Heart right ventricle (tissue), 16 donors: ENCODE results near the gene CPVL. TPM values are rescaled to one million over a fixed set of nuclear protein-coding genes. Genes with fewer than 3 reads are reported as not detected.

Experiments
- ATAC-seq, 8 donors: fragments of 200-7000 bp; cut with Tn5 transposase; one replicate each; pipeline ENCODE4 v1.9.1; 2020; ENCODE audit warnings: mild to moderate bottlenecking in 8 of 8, moderate library complexity in 8 of 8, moderate number of reproducible peaks in 1 of 8
- DNase-seq, 2 donors: peaks; one replicate each; pipeline ENCODE4 v3.0.0-alpha.2; 2020
- H3K27ac ChIP-seq, 10 donors: fragments of 200-600 bp; sonication (generic) in 2 of 10; one replicate each; pipeline versions ENCODE4 v1.5.0 to v1.8.0; 2020 to 2022; ENCODE audit warnings: mild to moderate bottlenecking in 3 of 10
- H3K27me3 ChIP-seq, 7 donors: fragments of 200-600 bp; one replicate each; pipeline ENCODE4 v1.8.0; 2021 to 2022; ENCODE audit warnings: mild to moderate bottlenecking in 2 of 7
- H3K36me3 ChIP-seq, 9 donors: fragments of 200-600 bp; sonication (generic) in 1 of 9; one replicate each; pipeline versions ENCODE4 v1.5.0 to v1.8.0; 2020 to 2022; ENCODE audit warnings: mild to moderate bottlenecking in 2 of 9
- H3K4me1 ChIP-seq, 9 donors: fragments of 200-600 bp; sonication (generic) in 1 of 9; one replicate each; pipeline versions ENCODE4 v1.5.0 to v1.8.0; 2020 to 2022; ENCODE audit warnings: mild to moderate bottlenecking in 4 of 9
- H3K4me3 ChIP-seq, 10 donors: fragments of 200-600 bp; sonication (generic) in 2 of 10; one replicate each; pipeline versions ENCODE4 v1.5.0 to v1.8.0; 2020 to 2022; ENCODE audit warnings: mild to moderate bottlenecking in 7 of 10, moderate library complexity in 2 of 10
- H3K9me3 ChIP-seq, 11 donors: fragments of 200-600 bp in 10 of 11; sonication (generic) in 2 of 11; one replicate each; pipeline versions ENCODE4 v1.5.0 to v1.8.0; 2013 to 2022; ENCODE audit warnings: mild to moderate bottlenecking in 2 of 11, control low read depth in 1 of 11, moderate library complexity in 1 of 11
- WGBS, 2 donors: extraction: QIAGEN DNeasy Blood & Tissue Kit; methylation state at CpG; one replicate each; pipeline ENCODE4 v1.1.7; 2013; ENCODE audit warnings: inconsistent platforms in 1 of 2; 5-methylcytosine and 5-hydroxymethylcytosine counted together
- intact Hi-C, 10 donors: fragments of 100-400 bp; cut with DNase I; formaldehyde crosslinking; loops; one replicate each; pipeline versions ENCODE4 v1.11.1 to v1.14.2; 2022
- polyA plus RNA-seq, 2 donors: library from polyadenylated mRNA; stranded (reverse); fragments of 200-250 nt; gene quantifications; one replicate each; pipeline ENCODE4 v1.2.3, GENCODE V29; 2013
- total RNA-seq, 10 donors: library from RNA; stranded (reverse); fragmentation: NEBNext Ultra II Directional in 3 of 10; extraction: Animal tissue kit (Norgen Biotek cat#: 25700) in 3 of 10; gene quantifications; one replicate each; pipeline versions ENCODE4 v1.2.1 to v1.2.4, GENCODE V29; 2021 to 2023
- TF ChIP-seq, protein P1 (sequence below), 9 donors: fragments of 200-600 bp; sonication (generic) in 2 of 9; IDR thresholded peaks; one replicate each; pipeline versions ENCODE4 v1.5.0 to v1.8.0; 2021 to 2022; ENCODE audit warnings: antibody characterized with exemption in 9 of 9, mild to moderate bottlenecking in 5 of 9, moderate library complexity in 1 of 9
- donor health status: Arrhythmogenic right ventricular cardiomyopathy.
- donor health status: ischemic (EF 13 %, LVEDD 7.1; RV severe dilation, severe dysfunction).
- donor health status: healthy with polysubstance abuse.
- donor health status: DM: no; HTN: yes; CAD: no.
- donor health status: DM: no; HTN: no; CAD: no.
- donor health status: ischemic (EF 25% LVEDD 6.9; RV normal size, moderate dysfunction).
- donor health status: ischemic (EF 25% LVEDD 5.7; RV mildly dilated, moderate dysfunction).
- donor health status: healthy.
- donor health status: DM: yes; HTN: yes; CAD: no.
- donor health status: Ischemic cardiomyopathy.
- donor health status: ischemic (EF 35%, LVEDD 5.7; RV mildly dilated, moderate dysfunction).
- donor health status: nonischemic (EF 11% LVEDD 7.7; RV severe dilation, severe dysfunction).
- donor health status: DM: yes; HTN: yes; CAD: no.
- donor health status: PGD.
- donor health status: ischemic (EF 29% LVEDD 5.4; RV normal size, mild dysfunction).
- donor health status: nonischemic (EF 23%, LVEDD 6.1; RV moderate dilation, normal function).

CPVL gene
- total and polyA plus RNA-seq, 12 donors: 49.4 to 215 (median 93.0) TPM

DNA sequence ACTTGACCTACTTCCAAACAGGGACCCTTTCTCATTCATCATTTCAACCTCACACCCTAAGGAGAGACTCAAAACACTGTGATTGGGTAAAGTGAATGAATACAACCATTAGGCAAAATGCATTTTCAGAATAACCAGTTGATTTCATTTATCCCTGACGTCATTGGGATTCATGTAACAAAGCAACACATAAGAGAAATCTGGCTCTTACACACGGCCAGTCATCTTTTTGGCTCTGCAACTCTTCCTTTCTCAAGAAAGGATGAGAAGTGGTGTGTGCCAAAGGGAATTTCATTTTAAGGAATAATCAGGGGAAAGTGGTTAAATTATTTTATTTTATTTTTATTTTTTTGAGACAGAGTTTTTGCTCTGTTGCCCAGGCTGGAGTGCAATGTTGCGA is 83.1 kb downstream of the CPVL start:
- no peak for DNase-seq
- no peak overlapping the region for H3K27ac ChIP-seq
- ATAC-seq: peak in 1 of 8 donors; percentile 22
- intact Hi-C loops: no loop called here
- TF ChIP-seq, protein P1, sequence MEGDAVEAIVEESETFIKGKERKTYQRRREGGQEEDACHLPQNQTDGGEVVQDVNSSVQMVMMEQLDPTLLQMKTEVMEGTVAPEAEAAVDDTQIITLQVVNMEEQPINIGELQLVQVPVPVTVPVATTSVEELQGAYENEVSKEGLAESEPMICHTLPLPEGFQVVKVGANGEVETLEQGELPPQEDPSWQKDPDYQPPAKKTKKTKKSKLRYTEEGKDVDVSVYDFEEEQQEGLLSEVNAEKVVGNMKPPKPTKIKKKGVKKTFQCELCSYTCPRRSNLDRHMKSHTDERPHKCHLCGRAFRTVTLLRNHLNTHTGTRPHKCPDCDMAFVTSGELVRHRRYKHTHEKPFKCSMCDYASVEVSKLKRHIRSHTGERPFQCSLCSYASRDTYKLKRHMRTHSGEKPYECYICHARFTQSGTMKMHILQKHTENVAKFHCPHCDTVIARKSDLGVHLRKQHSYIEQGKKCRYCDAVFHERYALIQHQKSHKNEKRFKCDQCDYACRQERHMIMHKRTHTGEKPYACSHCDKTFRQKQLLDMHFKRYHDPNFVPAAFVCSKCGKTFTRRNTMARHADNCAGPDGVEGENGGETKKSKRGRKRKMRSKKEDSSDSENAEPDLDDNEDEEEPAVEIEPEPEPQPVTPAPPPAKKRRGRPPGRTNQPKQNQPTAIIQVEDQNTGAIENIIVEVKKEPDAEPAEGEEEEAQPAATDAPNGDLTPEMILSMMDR (IDR thresholded peaks at IDR 0.05): no peak
- no peaks in the 10 kb centered on the region for H3K27me3 ChIP-seq
- H3K9me3 ChIP-seq: peaks cover 0 to 10% (median 0%) of the 10 kb centered on the region in 11 donors
- H3K36me3 ChIP-seq: peaks cover 0 to 18% (median 0%) of the 10 kb centered on the region in 9 donors
- peaks cover 0 to 9% (median 0%) of the 10 kb centered on the region in 9 donors for H3K4me1 ChIP-seq
- no peak overlapping the region for H3K4me3 ChIP-seq
- 73 to 85% methylated on average over 3 of the region's 3 CpGs for WGBS, 2 donors

DNA sequence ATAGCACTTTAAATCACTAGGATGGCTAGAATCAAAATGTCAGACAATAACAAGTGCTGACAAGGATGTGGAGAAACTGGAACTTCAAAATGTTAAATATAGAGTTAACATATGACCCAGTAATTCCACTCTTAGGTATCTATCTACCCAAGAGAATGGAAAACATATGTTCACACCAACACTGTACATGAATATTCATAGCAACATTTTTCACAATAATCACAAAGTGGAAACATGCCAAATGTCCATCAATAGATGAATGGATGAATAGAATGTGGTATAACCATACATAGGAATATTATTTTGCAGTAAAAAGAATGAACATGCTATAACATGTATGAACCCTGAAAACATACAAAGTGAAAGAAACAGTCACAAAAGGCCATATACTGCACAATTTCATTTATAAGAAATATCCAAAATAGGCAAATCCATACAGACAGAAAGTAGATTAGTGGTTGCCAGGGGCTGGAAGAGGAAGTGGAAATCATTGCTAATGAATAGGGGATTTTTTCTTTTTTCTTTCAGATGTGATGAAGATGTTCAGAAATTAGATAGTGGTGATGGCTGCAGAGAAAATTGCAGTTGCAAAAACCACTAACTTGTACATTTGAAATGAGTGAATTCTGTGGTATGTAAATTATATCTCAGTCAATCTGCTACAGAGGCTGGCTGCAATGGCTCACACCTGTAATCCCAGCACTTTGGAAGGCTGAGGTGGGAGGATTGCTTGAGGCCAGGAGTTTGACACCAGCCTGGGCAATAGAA is 93.0 kb downstream of the CPVL start:
- TF ChIP-seq, protein P1 (IDR thresholded peaks at IDR 0.05): no peak
- H3K9me3 ChIP-seq: peaks cover 0 to 28% (median 0%) of the 10 kb centered on the region in 11 donors
- no peak overlapping the region for H3K4me3 ChIP-seq
- DNase-seq: no peak
- H3K27me3 ChIP-seq: no peaks in the 10 kb centered on the region
- H3K27ac ChIP-seq: no peak overlapping the region
- intact Hi-C loops: no loop called here
- no peak for ATAC-seq
- no peaks in the 10 kb centered on the region for H3K4me1 ChIP-seq
- no peaks in the 10 kb centered on the region for H3K36me3 ChIP-seq

- 97 to 100% methylated on average over 2 of the region's 2 CpGs for WGBS, 2 donors
Observed at GRCh38 chr7:29046978-29047377, 99.4 kb downstream of the CPVL start.

DNA sequence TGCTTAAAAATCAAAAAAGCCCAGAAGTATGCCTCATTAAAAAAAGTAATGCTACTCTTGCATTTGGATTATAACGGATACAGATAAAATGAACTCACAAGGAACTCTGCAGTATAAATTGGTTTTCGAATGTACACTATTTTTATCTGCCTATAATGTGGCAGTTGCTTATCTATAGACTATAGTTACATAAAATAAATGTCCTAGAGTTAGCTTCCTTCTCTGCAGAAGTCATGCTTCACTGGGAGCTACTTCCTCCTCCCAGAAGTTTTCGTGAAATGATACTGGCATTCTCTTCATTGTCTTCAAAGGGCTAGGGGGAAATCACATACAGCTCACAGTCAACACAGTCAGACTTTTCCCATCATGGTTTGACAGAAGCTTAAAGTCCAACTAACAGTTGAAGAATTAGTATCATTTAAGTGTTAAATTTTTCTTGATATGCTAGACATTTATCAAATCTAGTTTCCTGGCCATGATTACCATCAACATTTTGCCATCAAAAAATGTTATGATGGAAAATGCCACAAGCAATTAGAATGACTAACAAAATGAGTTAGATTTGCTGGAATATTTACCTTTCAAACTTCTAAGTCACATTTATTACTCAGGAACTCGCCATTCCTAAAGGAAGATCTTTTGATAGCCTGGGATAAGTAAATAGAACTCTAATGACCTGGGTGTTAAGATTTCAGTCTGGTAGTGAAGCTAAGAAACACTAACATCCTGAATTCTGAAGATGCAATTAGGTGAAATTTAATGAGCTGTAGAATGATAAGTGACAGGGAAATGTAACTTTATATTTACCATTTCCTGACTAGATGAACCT is 100.9 kb downstream of the CPVL start:
- ATAC-seq: no peak
- intact Hi-C loops: no loop called here
- Histone ChIP-seq H3K9me3 (no peaks in the 10 kb centered on the region), H3K27ac (no peak overlapping the region), H3K36me3 (no peaks in the 10 kb centered on the region), H3K4me1 (peaks cover under 1 to 25% (median 9%) of the 10 kb centered on the region in 9 donors), H3K4me3 (no peak overlapping the region), H3K27me3 (no peaks in the 10 kb centered on the region)
- no peak for DNase-seq
- 75% methylated on average over 4 of the region's 4 CpGs for WGBS, 2 donors
- TF ChIP-seq, protein P1 (IDR thresholded peaks at IDR 0.05): no peak

More at GRCh38 chr7:29046978-29047377, 99.4 kb downstream of the CPVL start:
- H3K9me3 ChIP-seq: no peaks in the 10 kb centered on the region
- DNase-seq: no peak
- H3K4me3 ChIP-seq: no peak overlapping the region
- TF ChIP-seq, protein P1 (IDR thresholded peaks at IDR 0.05): no peak
- no peak overlapping the region for H3K27ac ChIP-seq
- no peak for ATAC-seq
- H3K4me1 ChIP-seq: peaks cover 0 to 14% (median 6%) of the 10 kb centered on the region in 9 donors
- intact Hi-C loops: no loop called here
- H3K36me3 ChIP-seq: no peaks in the 10 kb centered on the region
- no peaks in the 10 kb centered on the region for H3K27me3 ChIP-seq
